Lung (tissue), 12 donors: Measurements from ENCODE around the gene SPAG8. TPM values are rescaled to one million over a fixed set of nuclear protein-coding genes. Genes with fewer than 3 reads are reported as not detected.
A peak's percentile ranks its signal among the peaks of the same experiment; 100 is the strongest.

Experiments used
- ATAC-seq: fragments of 200-7000 bp; cut with Tn5 transposase; one replicate; pipeline ENCODE4 v1.9.1; 2020; ENCODE audit warnings: moderate number of reproducible peaks; ENCODE audit not compliant: insufficient read depth, low FRiP score
- DNase-seq, 3 donors: peaks; one replicate each; pipeline ENCODE4 v3.0.0-alpha.2; 2013 to 2017
- H3K27ac ChIP-seq, 2 donors: one replicate each; pipeline ENCODE4 v1.5.1; 2013; ENCODE audit warnings: mild to moderate bottlenecking in 2 of 2, moderate library complexity in 2 of 2, control low read depth in 1 of 2, inconsistent platforms in 1 of 2, low read depth in 1 of 2, low read length in 1 of 2
- H3K27me3 ChIP-seq, 3 donors: one replicate each; pipeline ENCODE4 v1.5.1; 2013; ENCODE audit warnings: low read length in 2 of 3; ENCODE audit not compliant: control insufficient read depth in 3 of 3, insufficient read depth in 3 of 3
- H3K36me3 ChIP-seq, 4 donors: one replicate each; pipeline ENCODE4 v1.5.1; 2013; ENCODE audit warnings: low read length in 4 of 4, mild to moderate bottlenecking in 1 of 4, moderate library complexity in 1 of 4; ENCODE audit not compliant: control insufficient read depth in 4 of 4, insufficient read depth in 4 of 4
- H3K4me1 ChIP-seq, 5 donors: one replicate each; pipeline ENCODE4 v1.5.1; 2013; ENCODE audit warnings: low read length in 5 of 5, mild to moderate bottlenecking in 2 of 5, moderate library complexity in 1 of 5; ENCODE audit not compliant: control insufficient read depth in 5 of 5, insufficient read depth in 5 of 5
- H3K4me3 ChIP-seq: one replicate; pipeline ENCODE4 v1.5.1; 2013; ENCODE audit warnings: mild to moderate bottlenecking, control low read depth, moderate library complexity
- H3K9ac ChIP-seq, 2 donors: one replicate each; pipeline ENCODE4 v1.5.1; 2013; ENCODE audit warnings: low read length in 2 of 2, control low read depth in 1 of 2; ENCODE audit not compliant: insufficient read depth in 1 of 2
- H3K9me3 ChIP-seq, 4 donors: one replicate each; pipeline ENCODE4 v1.5.1; 2013; ENCODE audit warnings: low read length in 3 of 4, mild to moderate bottlenecking in 1 of 4, moderate library complexity in 1 of 4; ENCODE audit not compliant: control insufficient read depth in 4 of 4, insufficient read depth in 3 of 4
- WGBS, 2 donors: extraction: QIAGEN DNeasy Blood & Tissue Kit; methylation state at CpG; one replicate each; pipeline ENCODE4 v1.1.7; 2013; 5-methylcytosine and 5-hydroxymethylcytosine counted together
- polyA plus RNA-seq, 2 donors: library from polyadenylated mRNA; stranded (reverse); fragments of 200-250 nt; gene quantifications; one replicate each; pipeline ENCODE4 v1.2.1, GENCODE V29; 2013
- total RNA-seq, 2 donors: library from RNA; depleted of rRNA in 1 of 2; stranded (reverse); fragments of >200 nt in 1 of 2; gene quantifications; one replicate each; pipeline ENCODE4 v1.2.1, GENCODE V29; 2014 to 2021
- TF ChIP-seq, protein P1 (sequence below): IDR thresholded peaks from 2 replicates; pipeline ENCODE4 v1.5.1; 2012; ENCODE audit warnings: mild to moderate bottlenecking; ENCODE audit errors: control extremely low read depth, extremely low read depth
- donor health status: control.
- donor health status: control.
- donor health status: Bipolar disorder and iron deficiency.
- donor health status: healthy.
- donor health status: DM: yes; HTN: yes; CAD: no.

Gene SPAG8
- total and polyA plus RNA-seq, 4 donors = 5.8 to 20.6 (median 9.0) TPM

DNA sequence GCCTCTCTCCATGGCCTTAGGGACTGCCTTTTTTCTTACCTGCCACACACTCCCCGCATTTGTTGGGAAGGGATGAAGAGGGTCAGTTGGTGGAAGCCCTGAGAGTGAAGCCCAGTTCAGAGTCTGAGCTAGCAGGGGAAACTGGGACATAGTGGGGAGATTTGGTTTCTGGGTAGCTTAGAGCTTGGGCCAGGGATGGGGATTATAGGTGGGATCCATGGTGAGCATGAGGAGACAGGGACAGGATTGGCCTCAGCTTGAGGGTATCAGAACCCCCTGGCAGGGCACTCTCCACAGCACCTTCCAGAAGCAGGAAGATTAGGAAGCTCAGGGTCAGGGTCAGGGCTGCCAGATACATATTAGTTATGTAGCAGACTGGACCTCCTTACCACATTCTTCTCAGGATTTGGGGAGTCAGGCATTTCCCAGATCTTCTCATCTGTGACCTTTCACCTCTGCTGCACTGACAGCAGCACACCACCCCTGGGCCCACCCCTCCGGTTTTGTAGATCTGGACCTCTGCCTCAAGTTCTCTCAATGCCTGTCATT lies 40.3 kb upstream of the SPAG8 start:
- WGBS, 2 donors = 85 to 95% methylated on average over 2 of the region's 2 CpGs
- Histone ChIP-seq H3K4me1 (no peaks in the 10 kb centered on the region), H3K27ac (no peak overlapping the region), H3K4me3 (no peak overlapping the region), H3K27me3 (no peaks in the 10 kb centered on the region), H3K9ac (no peak overlapping the region), H3K36me3 (peaks cover 0 to 23% (median 7%) of the 10 kb centered on the region in 4 donors), H3K9me3 (no peaks in the 10 kb centered on the region)
- DNase-seq = no peak
- no peak for ATAC-seq
- TF ChIP-seq, protein P1, sequence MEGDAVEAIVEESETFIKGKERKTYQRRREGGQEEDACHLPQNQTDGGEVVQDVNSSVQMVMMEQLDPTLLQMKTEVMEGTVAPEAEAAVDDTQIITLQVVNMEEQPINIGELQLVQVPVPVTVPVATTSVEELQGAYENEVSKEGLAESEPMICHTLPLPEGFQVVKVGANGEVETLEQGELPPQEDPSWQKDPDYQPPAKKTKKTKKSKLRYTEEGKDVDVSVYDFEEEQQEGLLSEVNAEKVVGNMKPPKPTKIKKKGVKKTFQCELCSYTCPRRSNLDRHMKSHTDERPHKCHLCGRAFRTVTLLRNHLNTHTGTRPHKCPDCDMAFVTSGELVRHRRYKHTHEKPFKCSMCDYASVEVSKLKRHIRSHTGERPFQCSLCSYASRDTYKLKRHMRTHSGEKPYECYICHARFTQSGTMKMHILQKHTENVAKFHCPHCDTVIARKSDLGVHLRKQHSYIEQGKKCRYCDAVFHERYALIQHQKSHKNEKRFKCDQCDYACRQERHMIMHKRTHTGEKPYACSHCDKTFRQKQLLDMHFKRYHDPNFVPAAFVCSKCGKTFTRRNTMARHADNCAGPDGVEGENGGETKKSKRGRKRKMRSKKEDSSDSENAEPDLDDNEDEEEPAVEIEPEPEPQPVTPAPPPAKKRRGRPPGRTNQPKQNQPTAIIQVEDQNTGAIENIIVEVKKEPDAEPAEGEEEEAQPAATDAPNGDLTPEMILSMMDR = no peak

DNA sequence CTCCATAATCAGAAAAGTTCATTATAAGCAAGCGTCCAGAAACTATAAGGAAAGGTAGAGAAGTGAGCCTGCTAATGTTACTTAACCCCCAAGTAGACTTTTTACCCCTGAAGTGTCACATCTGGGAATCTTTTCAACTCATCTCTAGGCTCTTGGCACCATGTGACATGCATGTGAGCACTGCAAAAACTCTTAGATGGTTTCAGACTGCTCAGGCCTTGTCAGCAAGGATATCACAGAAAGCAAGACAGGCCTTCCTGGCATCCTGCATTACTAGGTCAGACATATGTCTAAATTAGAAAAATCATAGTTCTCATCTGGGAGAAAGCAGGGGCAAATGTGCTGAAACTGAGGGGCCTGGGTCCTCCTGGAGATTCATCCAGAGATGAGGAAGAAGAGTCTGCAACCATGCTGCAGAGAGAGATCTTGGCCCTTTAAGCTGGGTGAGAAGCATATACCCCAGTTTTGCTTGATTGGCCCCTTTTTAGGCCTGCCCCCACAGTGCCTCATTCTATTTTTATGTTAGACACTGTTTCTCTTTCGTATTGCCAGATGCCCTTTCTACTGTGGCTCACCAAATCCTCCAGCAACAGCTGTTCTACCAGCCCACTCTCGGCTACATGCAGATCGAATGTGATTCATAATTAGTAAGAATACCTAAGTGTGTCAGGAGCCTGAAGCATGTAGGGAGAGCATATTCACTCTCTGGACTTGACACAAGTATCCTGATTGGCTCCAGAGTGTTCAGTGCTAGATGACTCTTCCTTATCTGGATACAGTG lies 35.9 kb upstream of the SPAG8 start:
- 82 to 85% methylated on average over 4 of the region's 4 CpGs for WGBS, 2 donors
- H3K27me3 ChIP-seq = no peaks in the 10 kb centered on the region
- TF ChIP-seq, protein P1 = no peak

DNA sequence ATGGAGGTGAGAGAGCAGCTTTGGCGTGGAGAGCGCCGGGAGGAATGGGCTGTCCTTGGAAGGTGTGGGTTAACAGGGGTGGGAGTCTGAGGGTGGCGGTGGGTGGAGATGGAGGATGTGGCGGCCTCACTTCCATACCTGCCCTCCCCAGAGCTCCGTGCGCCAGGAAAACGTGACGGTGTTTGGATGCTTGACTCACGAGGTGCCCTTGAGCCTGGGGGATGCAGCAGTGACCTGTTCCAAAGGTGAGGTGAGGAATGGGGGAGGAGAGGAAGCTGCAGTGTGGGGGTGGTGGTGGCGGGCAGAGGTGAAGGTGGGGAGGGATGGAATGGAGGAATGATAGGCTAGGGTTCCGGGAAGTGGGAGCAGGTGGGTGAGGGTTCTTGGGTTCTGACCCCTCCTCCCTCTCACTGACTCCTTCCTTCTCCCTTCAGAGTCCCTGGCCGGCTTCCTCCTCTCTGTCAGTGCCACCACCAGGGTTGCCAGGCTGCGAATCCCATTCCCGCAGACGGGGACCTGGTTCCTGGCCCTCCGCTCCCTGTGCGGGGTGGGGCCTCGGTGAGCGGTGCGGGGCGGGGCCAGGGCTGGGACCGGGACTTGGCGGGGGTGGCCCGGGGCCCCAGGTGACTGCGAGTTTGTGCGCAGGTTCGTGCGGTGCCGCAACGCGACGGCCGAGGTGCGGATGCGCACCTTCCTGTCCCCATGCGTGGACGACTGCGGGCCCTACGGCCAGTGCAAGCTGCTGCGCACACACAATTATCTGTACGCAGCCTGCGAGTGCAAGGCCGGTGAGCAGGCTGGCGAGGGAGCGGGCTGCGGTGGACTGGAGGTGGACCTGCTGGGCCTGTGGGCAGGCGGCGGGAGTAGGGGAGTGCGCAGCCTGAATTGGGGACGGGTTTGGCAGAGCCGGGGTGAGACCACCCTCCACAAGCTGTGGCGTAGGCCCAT lies 34.0 kb upstream of the SPAG8 start:
- WGBS, 2 donors = 38 to 60% methylated on average over 52 to 53 of the region's 53 CpGs
- Histone ChIP-seq H3K9ac (peak overlapping the region; percentile 16 to 59), H3K36me3 (peaks cover 0 to 22% (median 7%) of the 10 kb centered on the region in 4 donors), H3K27ac (peak overlapping the region in 1 of 2 donors; percentile 80), H3K27me3 (no peaks in the 10 kb centered on the region), H3K4me3 (no peak overlapping the region), H3K4me1 (peaks cover 6 to 21% (median 16%) of the 10 kb centered on the region in 5 donors), H3K9me3 (no peaks in the 10 kb centered on the region)
- TF ChIP-seq, protein P1 = no peak
- DNase-seq = peak in 1 of 3 donors; percentile 26
- ATAC-seq = no peak

More for the DNA sequence above, 35.9 kb upstream of the SPAG8 start:
- peak overlapping the region in 1 of 2 donors; percentile 70 for H3K27ac ChIP-seq
- H3K9ac ChIP-seq = no peak overlapping the region
- peaks cover 0 to 32% (median 7%) of the 10 kb centered on the region in 4 donors for H3K36me3 ChIP-seq
- DNase-seq = no peak
- peak; percentile 31 for ATAC-seq
- peaks cover 6 to 21% (median 15%) of the 10 kb centered on the region in 5 donors for H3K4me1 ChIP-seq
- H3K9me3 ChIP-seq = no peaks in the 10 kb centered on the region
- no peak overlapping the region for H3K4me3 ChIP-seq
